HT1080 (cell line): ENCODE results near the gene SIGLEC9. TPM values are rescaled to one million over a fixed set of nuclear protein-coding genes. Genes with fewer than 3 reads are reported as not detected.
A peak's percentile ranks its signal among the peaks of the same experiment; 100 is the strongest.

Experiments used
- DNase-seq: peaks from one replicate; pipeline ENCODE4 v3.0.0-alpha.2; 2015; ENCODE audit warnings: low read depth
- total RNA-seq: library from RNA; depleted of rRNA; stranded (reverse); fragments of >200 nt; shearing (Covaris generic); gene quantifications from 2 replicates; pipeline ENCODE4 v1.2.3, GENCODE V29; 2014

SIGLEC9 gene
- total RNA-seq, 1 experiment from 2014 or later: 1.4 TPM

DNA sequence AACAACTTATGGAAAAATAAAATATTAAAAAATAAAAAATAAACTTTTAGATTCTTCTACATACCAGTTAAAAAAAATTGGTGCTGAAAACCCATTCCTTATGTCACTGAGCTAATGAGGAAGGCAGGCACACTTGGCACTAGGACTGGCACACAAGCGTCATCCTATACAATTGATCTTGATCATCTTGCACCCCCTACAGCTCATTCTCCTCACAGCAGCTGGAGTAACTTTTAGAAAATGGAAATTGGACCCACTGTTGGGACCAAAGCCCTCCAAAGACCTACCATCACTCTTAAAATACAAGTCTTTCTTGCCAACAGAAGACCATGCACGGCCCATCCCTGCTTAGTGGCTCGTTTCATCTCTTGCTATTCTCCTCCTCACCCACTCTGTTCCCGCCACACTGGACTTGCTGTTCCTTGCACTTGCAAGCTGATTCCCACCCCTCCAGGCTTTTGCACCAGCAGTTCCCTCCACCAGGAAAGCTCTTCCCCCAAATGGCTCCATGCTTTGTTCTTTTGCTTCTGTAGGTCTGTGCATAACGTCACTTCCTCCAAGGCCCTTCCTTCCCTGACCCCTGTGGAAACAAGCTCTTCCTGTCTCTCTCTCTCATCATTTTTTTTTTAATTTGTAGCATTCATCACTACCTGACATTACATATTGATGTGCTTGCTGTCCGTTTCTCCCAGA, 28.1 kb upstream of the SIGLEC9 start:
- no peak for DNase-seq

DNA sequence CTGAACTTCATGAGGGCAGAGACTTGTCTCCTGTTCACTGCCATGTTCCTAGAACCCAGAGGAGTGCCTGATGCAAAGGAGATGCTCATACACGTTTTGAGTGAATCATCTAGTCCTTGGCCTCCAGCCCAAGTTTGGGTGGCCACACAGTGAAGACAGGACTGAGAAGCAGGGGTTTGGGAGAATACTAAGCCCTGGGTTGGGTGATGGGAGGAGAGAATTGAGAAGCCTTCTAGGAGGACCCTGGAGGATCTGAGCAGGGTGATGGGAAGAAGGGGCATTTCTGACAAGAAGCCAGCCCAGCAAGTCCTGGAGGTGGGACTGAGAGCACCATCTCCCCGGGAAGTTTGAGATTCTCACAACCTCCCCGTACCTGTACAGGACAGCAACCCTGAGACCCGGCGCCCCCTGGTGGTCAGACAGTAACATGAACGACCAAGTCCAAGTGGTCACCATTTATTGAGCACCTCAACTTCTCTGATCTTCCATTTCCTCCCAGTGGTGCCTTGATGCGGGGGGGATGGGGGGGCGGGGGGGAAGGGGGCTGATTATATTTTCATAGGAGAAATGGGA, 27.5 kb upstream of the SIGLEC9 start:
- DNase-seq: peak; percentile 55

DNA sequence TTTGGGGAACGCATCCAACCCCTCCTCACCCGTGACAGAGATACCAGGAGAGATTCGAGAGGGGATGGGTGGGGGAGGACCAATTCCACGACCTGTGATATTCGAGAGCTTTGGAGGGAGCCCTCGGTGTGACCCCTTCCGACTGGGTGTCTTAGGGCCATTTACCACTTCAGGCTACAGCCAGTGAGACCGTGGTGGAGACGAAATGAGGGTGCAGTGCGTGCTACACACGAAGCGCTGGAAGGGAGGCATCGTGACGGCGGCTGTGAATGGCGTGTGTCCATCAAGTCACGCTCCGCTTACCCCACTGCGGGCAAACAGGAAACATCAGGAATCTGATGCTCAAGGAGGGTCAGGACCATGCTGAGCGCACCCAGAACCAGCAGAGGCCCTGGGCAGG, 26.9 kb upstream of the SIGLEC9 start:
- DNase-seq: no peak

DNA sequence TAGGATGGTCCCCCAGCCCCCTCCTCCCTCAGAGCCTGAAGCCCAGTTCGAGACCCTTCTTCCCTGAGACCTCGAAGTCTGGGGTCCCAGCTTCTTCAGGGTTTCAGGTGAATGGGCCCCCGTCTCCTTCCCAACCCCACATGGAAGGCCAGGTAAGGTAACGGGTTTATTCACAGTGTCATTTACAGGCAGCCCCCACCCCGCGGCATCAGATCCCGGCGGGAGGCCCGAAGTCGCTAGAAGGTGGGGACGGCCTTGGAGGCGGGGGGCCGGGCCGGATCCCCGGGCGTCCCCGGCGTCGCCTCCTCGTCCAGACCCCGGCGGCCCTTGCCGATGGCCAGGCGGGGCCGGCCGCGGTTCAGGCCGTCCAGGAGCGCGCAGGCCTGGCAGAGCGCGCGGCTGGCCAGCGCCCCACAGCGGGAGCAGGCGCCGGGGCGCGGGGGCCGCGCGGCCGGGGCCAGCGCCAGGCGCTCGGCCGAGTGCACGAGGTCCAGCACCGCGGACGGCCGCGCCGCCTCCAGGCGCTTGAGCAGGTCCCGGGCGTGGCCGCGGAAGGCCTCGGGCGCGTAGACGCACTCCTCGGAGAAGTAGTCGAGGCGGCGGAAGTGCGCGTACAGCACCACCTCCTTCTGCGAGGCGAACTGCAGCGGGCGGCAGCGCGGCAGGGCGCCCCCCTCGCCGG, 26.2 kb upstream of the SIGLEC9 start:
- DNase-seq: no peak

DNA sequence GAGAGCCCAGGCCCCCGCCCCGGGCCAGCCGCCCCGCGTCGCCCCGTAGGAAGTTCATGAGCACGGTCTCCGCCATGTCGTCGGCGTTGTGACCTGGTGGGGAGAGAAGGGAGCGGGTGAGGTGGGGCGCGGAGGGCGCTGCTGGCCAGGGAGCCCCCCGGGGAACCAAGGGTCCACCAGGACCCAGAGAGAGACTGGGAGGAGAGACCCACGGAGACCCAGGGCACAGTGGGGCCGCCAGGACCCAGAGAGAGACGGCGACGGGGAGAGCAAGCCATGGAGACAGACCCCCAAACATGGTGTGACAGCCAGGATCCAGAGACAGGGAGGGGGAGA, 25.7 kb upstream of the SIGLEC9 start:
- no peak for DNase-seq

DNA sequence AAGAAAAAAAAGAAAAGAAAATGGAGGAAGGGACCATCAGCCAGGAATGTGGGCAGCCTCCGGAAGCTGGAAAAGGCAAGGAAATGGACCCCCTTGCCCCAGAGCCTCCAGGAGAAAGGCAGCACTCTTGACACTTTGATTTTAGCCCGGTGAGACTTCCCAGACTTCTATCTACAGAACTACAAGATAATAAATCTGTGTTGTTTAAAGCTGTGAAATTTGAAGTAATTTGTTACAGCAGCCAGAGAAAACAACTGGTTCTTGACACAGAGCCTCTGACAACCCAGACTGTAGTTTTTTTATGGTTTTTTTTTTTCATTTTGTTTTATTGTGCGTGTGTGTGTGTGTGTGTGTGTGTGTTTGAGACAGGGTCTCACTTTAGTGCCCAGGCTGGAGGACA, 24.1 kb upstream of the SIGLEC9 start:
- DNase-seq: no peak

DNA sequence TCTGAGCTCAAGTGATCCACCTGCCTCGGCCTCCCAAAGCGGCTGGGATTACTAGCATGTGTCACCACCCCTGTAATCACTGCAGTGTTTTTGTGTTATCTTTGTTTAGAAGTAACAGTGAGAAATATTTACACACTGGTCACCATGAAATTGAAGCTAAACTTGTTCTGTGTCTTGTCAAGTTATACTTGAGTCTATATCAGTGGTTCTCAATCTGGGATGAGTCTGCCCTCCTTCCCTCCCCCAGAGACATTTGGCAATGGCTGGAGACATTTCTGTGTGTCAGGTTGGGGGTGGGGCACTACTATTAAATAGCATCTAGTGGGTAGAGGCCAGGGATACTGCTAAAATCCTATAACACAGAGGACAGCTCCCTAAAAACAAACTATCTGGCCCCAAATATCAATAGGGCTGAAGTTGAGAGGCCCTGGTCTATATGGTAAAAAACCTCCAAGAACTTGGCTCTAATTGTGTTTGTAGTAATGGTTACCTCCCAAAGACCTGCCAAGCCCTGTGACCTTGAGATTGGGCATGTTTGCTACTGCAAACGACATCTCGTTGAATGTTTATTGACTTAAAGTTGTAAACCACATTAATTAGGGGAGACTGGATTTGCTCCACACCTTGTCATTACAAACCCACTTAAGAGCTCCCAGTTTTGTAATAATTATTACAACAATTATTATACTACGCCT, 23.4 kb upstream of the SIGLEC9 start:
- no peak for DNase-seq

DNA sequence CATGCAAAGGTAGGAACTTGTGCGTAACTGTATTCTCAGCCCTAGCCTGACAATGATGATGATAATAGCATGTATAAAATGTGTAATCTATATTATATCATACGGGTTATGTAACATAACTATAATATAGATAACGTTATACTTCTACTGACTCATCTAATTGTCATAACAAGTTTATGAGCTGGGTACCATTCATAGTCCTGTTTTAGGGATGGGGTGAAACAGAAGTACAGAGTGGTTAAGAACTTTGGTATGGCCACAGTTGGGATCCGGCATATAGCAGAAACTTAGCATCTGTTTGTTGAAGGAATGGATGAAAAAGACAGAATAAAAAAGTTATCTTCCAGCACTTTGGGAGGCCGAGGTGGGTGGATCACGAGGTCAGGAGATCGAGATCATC, 21.7 kb upstream of the SIGLEC9 start:
- DNase-seq: no peak

DNA sequence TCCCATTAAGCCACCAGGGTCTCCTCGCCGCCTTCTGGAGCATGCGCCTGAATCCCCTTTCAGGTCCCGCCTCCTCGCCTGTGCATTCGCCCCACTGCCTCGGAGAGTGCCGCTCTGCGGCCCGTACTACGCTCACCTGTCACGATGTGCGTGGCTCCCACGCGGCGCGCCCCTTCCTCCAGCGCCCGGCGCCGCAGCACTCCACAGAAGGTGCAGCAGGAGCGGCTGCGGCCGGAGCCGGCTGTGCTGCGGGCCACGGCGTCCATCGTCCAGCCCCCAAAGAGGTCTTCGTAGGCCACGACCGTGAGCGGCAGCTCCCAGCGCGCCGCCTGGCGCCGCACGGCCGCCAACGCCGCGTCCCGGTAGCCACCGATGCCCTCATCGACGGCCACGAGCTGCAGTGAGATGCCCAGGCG, 20.8 kb upstream of the SIGLEC9 start:
- DNase-seq: no peak

DNA sequence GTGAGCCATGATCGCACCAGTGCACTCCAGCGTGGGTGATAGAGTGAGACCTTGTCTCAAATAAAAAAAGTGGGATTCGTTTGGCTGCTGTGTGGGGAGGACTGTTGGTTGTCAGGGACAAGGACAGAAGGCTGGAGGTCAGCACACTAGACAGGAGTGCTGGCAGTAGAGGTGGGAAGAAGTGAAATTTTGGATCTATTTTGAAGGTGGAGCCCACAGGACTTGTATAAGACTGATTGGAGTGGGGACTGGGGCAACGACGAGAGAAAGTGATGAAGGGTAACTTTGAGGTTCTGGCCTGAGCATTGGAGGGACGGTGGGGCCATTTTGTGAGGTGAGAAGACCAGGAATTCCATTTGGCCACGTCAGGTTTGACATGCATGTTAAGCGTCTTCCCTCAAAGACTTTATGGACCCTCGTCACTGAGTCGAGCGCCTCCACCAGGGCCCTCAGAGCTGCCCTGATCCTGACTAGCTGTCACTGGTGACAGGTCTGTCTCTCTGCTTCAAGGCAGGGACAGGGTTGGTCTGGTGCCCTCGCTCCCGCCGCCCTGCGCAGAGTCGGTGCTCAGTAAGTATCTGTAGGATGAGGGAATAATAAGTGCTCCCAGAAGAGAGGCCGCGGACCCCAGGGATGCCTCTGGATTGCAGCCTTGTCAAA, 17.2 kb upstream of the SIGLEC9 start:
- peak; percentile 47 for DNase-seq

DNA sequence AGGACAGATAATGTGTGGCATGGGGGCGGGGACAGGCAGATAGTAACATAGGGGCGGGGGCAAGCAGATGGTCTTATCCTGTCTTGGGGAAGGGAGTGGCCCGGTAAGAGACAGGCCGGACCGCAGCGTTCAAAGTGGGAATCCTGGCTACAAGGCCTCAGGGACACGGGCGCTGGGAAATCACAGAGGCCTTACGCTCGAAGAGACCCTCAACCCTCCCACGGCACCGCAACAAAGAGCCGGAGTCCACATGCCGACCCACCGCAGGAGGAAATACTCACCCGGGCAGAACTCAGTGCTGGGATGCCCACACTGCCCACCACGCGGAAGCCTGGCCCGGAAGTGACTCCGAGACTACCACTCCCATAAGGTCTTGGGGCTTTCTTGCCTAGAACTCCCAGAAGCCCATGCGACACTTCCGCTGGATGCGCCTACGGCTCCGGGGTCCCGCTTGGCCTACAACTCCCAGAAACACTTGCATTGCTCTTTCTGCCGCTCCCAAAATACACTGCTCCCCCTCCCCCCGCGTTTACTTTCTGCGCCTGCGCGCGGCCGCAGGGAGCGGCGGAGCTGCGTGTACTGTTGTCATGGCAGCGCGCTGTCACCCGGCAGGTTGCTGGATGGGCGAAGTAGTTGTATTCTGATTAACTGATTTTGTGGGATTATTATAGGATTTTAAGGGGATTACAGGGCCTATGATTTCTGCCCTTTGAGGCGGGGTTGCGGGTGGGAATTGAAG, 16.5 kb upstream of the SIGLEC9 start, which contains the start of gene CTU1:
Gene CTU1 (minus strand): TSS at position 344 of the 739 bp plus-strand sequence. CDS start 3,840 bp downstream, outside the sequence.
- peak; percentile 100 for DNase-seq

DNA sequence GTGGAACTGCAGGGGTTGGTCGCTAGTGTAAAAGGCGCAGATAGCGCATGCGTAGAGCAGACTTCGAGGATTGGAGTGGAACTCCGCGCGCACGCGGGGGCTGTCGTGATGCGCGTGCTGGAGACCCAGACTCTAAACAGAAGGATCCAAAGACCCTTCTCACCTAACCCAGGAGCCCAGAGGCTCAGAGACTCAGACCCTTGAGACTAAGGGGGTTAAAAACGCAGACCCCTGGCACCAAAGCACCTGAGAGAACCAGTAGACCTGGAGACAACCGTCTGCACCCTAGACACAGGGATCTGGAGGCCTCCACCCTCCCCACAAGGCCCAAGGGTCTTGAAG, 15.9 kb upstream of the SIGLEC9 start:
- no peak for DNase-seq

DNA sequence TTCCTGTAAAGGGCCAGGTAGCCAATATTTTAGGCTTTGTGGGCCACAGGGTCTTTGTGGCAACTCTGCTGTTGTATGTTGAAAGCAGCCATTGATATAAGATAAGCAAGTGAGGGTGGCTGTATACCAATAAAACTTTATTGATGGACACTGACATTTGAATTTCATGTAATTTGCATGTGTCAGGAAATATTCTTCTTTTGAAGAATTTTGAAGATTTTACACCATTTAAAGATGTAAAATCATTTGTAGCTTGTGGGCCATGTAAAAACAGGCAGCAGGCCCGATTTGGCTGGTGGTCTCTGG, 14.1 kb upstream of the SIGLEC9 start:
- no peak for DNase-seq

DNA sequence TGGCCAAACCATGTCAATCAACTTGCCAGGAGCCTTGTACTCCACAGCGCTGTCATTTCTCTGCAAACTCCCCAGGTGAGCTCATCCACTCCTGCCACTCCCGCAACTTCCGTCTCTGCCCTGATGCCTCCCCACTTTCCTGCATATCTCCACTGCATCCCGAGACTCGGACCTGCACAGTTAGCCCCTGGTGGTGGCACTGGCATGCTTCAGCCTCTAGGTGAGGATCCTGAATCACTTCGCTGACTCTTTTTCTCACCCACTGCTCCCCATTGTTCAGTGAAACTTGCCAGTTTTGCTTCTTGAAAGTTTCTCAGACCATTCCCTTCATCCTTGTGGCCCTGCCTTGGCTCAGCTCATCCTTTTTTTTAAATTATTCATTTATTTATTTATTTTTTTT, 13.1 kb upstream of the SIGLEC9 start:
- DNase-seq: peak; percentile 24

DNA sequence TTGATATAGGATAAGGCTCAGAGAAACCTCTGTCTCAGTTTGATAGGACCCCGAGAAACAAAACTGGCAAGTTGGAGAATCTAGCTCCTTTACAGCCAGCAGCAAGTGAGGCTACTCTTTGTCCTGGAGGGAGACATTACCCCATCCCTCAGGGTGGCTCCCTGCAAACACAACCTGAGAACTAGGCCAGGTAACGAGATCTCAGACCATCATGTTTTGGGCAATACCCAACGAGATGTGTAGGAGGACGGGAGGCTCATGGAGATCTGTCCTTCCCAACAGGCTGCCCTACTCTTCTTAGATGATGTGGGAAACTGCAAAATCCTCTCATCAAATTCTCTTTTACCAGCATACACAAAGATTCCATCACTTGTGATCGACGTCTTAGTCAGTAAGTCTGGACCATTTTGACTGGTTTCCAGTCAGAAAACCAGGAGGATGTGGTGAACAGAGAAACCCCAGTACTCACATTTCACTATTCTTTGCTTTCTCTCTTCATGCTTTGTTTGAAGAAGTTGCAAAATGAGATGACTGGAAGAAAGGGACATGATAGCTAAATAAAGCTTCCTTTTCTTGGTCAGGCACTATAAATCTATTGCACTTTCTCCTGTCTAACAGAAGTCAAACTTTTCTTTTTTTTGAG, 10.5 kb upstream of the SIGLEC9 start:
- DNase-seq: no peak

DNA sequence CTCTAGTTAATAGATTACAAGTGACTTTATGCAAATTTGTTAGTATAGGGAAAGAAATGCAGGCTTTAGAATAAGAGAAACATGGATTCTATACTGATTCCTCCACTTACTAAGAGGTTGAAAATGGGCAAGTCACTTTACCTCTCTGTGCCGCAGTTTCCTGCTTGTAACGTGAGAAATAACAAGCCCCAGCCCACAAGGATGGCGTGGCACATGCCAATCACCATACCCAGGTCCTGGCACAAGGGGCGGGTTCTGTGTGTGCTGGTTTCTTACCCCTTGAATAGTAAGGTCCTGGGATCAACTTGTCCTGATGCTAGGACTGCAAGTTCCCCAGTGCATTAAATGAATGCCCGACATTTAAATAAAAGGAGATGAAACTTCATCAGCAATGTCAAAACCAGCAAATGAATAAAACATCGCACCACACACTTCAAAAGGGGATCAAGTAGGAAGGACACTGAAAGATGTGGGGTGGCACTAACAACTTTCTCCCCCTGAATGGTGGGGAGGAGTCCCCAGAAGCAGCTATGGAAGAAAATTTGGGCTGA, 7.9 kb upstream of the SIGLEC9 start:
- DNase-seq: peak; percentile 27

DNA sequence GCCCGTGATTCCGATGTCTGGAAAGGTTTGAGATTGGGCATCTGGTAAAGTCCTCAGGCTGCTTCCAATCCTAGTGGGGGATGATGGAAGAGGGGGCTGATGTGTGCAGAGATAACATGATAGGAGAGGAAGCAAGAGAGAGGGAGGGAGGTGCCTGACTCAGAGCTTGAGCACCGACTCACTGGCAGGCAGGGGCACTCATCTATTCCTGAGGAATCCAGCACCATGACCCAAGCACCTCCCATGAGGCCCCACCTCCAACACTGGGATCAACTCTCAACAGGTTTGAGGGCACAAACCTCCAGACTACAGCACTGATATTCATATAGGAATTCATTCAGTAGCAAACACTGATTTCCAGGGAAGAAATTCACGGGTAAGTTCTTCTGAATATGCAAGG, 5.6 kb upstream of the SIGLEC9 start:
- peak; percentile 60 for DNase-seq

DNA sequence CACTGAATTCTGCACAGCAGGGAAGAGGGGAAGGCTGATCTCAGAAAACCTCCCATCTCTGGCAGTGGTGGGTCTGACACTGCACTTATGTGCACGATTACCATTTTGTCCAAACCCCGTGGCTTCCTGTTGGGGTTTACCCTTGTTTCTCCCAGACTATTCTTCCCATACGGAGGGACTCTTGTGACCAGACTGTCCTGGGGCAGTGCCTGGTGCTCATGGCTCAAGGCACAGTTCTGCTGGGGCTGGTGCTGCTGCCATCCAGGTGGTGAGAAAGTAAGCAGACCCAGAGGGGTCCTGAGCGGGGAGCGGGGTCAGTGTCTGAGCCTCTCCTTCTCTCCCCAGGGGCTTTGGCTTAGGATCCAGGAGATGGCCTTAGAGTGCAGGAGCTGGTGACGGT, 5.1 kb upstream of the SIGLEC9 start:
- no peak for DNase-seq

DNA sequence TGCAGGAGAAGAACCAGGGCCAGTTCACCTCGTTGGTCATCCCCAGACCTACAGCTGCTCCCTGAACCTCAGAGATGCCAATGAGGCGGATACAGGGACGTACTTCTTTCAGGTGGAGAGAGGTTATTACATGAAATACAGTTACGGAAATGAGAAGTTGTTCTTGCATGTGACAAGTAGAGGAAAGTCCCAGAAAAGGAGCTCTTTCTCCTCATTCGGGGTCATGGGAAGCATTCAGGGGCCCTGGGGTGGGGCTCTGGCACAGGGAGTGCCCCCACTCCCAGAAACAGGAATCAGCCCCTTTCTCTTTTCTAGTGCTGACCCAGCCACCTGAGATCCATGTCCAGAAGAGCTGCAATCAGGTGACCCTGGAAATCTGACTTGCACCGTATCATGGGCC, 4.5 kb upstream of the SIGLEC9 start:
- no peak for DNase-seq

DNA sequence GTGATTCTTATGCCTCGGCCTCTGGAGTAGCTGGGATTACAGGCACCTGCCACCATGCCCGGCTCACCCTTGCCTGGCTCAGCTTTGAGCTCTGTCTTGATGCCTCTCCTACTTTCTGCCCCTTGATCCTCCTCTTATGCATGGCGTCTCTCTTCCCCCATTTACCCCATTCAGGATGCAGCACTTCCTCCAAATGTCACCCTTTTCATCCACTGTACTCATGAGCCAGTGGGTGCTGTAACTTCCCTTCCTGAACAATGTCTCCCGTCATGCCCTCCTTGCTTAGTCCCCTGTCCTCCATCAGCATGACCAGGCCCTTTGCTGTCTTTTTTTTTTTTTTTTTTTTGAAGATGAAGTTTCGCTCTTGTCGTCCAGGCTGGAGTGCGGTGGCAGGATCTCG, 3.4 kb upstream of the SIGLEC9 start:
- DNase-seq: no peak
